Stimulated activated CD4-positive, alpha-beta T cell treated with anti-CD3 and anti-CD28 coated beads, Interleukin-1b, Interleukin-23, amount 100 ng/mL, for 1 hour (primary cell): Measurements from ENCODE around the gene GTF2I.
"Not testable (repeated sequence)": the region's sequence is repeated elsewhere in the genome, so short reads cannot be mapped to it uniquely, and the experiment has no call there.

ENCODE experiments used
- DNase-seq, 2 donors: peaks; one replicate each; pipeline ENCODE4 v3.0.0-alpha.2; 2020; ENCODE audit warnings: low read depth in 2 of 2

The GTF2I gene

DNA sequence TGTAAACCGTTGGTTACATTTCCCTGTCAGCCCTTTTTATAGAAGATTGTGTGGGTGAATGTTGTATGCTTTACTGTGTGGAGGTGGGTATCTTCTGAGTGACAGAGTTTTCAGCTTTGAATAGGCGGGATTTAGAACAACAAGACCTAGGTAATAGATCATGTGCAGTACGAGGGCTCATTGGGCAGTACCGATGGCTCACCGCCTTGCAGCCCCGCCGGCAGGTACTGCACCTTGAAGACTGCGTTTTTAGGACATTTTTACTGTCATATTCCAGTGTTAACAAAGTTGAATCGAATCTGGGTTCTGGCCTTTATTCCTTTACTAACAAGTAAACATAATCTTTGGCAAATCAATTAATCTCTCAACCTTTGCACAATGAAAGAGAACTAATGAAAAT is 60.4 kb downstream of the GTF2I start:
- DNase-seq: no peak

DNA sequence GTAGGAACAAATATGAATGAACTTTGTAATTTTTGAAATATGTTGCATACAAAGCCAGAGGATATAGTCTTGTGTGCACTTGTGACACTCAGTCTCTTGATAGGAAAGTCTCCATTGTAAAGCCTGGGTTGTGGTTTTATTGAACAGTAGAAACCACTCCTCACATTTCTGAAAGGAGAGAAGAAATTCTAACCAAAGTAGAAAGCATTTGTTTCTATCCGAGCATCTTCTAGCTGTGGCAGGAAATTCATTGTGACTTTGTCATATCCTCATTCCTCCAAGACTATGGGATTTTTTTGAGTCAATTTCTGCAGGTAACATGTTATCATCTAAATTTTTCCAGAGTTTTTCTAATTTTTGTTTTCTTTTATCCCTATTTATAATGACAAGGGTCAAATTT is 60.8 kb downstream of the GTF2I start:
- no peak for DNase-seq

DNA sequence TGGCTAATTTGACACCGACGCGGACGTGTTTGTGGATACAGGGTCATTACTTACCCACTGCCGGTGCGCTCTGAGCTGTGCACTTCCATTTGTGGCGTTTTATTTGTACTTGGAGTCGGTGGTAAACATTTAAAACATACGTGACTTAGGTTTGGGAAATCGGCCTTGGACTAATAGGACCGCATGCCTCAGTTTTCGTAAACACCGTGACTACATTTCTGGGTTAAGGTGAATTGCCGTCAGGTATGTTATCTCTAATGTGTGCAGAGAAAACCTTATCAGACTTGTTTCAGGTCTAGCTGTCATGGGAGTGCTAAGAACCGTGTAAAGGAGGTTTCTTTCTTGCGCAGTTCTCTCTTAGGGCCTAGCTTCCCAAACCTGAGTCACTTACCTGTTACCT is 64.6 kb downstream of the GTF2I start:
- DNase-seq: no peak

DNA sequence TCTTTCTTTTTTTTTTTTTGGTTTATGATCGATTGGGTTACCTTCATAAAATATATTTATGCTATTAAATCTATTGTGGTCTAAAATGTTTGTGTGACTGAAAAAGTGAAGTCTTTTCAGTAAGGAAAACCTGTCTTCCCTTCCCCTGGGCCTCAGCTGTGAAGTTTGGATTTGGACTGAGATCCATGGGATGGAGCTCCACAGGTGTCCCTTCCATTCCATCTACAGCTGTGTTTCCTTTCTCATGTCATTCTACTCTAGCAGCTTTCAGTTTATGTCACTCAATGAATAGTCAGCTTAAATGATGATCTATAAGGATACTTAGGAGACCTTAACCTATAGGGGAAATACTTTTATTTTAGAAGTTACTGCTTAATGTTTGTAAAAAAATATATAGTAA is 68.3 kb downstream of the GTF2I start:
- DNase-seq: no peak

DNA sequence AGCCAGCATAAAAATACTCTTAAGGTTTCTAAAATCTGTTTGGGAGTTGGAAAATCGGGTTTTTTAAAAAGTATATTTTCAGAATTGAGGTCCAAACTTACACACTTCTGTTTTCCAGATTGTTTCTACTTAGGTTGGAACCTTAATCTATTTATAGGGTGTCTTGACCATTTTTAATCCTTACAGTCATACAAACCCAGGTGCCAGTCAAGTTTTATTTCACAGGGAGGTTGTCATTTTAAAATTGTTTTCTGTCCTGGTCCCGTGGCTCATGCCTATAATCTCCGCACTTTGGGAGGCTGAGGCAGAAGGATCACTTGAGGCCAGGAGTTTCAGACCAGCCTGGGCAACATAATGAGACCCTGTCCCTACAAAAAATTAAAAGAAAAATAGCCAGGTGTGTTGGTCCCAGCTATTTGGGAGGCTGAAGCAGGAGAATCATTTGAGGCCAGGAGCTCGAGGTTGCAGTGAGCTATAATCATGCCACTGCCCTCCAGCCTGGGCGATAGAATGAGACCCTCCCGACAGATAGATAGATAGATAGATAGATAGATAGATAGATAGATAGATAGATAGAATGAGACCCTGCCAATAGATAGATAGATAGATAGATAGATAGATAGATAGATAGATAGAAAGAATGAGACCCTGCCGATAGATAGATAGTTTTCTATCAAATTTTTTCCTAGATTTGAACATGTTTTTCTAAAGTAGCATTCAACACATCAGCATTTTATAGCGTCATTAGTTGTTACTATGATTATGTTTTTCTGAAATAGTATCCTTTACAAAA is 69.0 kb downstream of the GTF2I start:
- DNase-seq: no peak

DNA sequence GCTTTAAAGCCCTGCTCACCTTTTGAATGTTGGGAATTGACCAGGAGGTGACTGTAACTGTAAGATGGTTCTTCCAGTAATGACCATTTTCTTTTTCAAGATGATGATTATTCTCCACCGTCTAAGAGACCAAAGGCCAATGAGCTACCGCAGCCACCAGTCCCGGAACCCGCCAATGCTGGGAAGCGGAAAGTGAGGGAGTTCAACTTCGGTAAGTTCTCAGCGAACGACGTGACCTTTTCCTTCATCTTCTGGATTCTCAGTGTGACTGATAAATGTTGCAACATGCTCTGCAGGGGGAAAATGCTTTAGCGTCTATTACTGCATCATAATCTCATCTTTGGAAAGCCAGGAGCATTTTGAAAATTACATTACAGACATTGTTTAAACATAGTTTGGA is 71.2 kb downstream of the GTF2I start:
- not testable (repeated sequence) for DNase-seq

DNA sequence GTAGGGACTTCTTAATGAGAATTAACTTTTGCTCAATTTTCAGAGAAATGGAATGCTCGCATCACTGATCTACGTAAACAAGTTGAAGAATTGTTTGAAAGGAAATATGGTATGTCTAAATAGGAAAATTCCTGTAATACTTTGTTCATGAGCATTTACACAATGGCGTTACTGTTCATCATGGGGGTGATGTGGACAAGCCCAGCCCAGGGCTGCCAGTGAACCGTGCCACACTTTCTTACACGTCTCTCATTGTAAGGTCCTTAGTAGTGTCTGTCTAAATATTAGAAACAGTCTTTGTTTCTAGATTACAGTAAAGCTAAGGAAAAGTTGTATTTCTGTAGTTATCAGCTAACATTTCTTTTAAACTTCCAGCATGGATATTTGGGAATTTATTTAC is 72.7 kb downstream of the GTF2I start:
- DNase-seq: not testable (repeated sequence)

DNA sequence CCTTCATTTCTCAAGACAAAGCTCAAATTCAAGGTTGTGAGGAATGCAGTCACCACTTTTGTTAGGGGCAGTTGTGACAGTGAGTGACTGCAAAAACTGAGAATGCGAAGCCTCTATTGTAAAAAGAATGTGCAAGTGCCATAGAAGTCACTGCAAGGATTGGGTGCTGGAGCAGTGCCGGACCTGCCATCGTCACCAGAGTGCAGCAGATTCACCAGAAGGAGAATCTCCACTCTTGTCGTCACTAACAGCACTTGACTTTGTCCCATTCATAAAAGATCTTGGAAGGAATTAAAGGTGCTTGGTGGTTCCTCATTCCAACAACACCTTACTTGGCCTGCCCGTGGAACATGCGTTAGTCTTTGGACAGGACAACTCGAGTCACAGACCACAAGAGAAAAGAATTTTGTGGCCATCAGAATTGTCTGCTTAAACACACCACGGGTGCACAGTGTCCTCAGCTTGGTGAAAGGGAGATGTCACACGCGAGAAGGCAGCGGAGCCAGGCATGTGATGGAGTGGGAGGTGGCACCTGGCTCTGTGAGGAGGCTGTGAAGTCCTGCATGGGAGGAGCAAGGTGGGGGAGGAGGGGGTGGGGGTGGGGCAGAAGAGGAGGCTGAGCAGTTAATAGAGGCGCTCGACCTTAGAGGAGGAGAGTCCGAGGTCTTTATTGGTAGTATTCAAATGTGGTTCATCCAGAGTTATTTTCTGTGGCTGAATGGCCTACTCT is 82.6 kb downstream of the GTF2I start:
- not testable (repeated sequence) for DNase-seq

DNA sequence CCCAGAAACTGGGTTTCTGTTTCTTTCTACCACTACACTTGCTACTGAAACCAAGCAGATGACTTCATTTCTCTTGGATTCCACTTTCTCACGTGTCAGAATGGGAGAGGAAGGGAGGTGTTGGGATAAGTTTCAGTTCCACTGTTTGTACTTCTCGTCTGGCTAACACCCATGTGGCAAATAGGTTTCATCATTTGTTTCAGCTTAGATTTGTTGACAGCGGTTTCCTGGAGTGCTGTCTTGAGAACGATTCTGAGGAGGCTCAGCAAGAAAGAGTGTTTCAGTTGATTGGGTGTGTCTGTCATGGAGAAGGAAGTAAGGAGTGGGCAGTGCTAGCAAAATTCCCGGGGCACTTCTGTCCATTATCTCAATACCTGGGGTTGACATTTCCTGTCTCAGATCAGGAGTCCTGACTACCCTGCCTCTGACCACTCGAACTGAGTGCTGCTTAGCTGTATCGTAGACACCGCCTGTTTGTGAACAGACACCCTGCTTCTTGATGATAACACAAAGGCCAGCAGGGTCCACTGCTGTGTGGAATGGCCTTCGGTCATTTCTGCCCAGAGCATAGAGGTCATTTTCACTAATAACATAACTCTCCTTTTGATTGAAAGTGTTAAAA is 86.5 kb downstream of the GTF2I start:
- DNase-seq: not testable (repeated sequence)

DNA sequence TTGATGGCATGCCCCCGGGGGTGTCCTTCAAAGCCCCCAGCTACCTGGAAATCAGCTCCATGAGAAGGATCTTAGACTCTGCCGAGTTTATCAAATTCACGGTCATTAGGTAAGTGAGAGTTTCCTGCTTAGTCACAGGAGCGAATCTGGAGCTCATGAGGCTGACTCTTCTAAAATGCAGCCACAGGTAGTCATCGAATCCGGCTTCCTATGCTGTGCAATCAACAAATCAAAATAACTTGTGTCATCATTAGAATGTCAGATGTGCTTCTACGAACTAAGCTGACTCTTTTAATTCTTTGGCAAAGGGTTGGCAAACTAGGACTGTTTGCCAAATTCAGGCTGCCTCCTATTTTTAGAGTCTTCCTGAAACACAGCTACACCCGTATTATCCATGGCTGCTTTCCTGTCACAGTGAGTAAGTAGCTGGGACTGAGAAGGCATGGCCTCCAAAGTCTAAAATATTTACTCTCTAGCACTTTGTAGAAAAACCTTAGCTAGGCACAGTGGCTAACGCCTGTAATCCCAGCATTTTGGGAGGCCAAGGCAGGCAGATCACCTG is 96.5 kb downstream of the GTF2I start:
- DNase-seq: not testable (repeated sequence)

DNA sequence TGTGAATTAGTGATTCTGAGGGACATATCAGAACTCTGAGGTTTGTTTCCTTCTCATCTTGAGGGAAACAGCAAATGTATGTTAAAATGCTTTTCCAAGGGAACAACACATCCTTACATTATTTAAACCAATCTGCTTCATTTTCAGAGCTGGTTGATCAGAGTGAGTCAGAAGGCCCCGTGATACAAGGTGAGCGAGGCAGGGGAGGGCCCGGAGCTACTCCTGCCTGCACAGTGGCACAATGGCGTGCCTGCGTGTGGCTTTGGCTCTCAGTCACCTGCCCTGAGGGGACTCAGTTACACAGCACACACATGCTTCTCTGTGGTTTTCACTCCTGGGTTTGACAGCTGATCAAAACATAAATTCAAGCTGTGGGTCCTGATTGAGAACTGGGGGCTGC is 99.2 kb downstream of the GTF2I start:
- DNase-seq: not testable (repeated sequence)

DNA sequence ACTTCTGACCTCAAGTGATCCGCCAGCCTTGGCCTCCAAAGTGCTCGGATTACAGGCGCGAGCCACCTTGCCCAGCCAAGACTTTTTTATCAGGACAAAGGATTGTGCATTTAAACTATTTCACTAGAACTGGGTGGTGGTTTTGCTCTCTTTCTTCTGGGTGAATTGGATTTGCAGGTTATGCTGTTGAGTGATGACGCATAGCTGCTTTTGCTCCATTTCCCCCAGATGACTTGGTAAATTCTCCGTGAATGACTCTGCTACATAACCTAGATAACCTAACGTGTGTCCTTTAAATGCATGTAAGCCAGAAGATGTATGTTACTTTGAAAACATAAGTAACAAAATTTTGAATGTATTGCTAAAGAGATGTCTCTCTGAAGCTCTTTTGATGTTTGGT is 100.8 kb downstream of the GTF2I start:
- DNase-seq: not testable (repeated sequence)

DNA sequence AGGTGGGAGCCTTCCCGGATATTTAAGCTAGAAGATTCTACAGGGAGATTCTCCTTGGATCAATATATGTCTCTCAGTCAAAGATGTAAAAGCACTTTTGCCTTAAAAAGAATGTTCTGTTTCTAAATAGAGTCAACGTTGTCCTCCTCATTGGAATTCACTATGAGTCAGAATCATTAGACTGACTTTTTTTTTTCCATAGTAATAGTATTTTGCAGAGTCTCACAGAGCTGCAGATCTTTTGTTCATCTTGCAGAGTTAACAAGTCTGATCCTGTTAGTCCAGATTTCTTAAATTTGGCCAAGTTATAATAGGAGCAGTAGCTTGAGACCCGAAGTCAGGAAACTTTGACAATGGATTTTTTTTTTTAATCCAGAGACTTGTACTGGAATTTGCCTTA is 101.5 kb downstream of the GTF2I start:
- not testable (repeated sequence) for DNase-seq

DNA sequence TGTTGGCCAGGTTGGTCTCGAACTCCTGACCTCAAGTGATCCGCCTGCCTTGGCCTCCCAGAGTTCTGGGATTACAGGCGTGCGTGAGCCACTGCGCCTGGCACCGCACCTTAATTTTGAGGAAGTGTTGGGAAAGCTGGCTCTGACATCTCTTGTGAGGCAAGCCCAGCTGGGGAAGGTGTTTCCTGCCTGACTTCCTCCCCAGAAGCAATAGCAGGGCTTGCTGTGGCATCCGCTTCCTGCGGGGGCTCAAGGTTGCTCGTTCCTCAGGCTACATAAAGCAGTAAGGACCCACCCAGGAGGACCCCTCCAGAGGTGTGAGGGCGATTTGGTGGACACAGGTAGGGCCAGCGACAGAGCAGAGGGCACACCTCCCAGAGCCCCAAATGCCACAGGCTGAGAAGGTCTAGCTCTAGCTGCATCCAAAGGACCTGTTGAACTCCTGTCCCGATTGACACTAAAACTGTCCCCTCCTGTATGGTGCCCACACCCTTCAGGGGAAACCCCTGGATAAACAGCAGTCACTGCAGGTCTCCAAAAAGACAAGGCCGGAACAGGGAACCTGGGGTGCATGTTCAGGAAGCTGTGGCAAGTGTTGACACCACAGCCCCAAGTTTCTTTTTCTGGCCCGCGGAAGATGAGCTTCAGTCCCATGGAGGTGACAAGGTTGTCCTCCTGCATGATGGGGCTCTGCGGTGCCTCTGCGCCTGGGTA is 107.8 kb downstream of the GTF2I start:
- not testable (repeated sequence) for DNase-seq

DNA sequence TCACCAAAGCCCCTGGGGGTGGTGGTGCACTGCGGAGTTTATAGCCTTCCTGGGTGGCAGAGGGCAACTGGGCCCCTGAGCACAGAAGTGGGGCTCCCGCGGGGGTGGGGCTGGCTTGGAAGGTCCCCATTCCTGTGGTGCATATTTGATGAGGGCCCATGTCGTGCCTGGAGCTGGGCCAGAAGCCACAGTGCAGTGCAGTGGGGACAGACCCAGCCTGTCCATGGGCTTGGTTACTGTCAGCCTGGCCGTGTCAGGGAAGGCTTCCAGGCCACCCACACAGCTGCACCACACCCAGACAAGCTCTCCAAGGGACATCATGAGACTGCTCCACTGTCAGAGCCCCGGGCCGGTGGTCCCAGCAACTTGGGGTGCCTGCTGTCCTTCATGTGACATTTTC is 109.0 kb downstream of the GTF2I start:
- DNase-seq: not testable (repeated sequence)

DNA sequence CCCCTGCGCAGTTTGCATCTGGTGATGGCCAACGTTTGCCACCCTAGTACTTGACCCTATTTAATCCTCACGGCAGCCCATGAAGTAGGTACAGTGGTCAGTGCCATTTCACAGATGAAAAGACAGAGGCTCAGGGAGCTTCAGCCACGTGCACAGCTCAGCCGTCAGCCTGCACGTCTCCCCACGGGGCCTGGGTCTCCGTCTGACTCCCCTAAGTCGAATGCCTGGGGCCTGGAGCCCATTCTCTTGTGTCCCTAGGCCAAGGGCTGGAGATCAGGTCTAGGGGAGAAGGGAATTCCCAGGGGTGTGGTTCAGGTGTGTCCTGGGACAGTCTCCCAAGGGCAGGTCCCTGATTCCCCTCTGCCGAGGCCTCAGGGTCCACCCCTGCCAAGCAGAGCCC is 109.5 kb downstream of the GTF2I start:
- DNase-seq: not testable (repeated sequence)

DNA sequence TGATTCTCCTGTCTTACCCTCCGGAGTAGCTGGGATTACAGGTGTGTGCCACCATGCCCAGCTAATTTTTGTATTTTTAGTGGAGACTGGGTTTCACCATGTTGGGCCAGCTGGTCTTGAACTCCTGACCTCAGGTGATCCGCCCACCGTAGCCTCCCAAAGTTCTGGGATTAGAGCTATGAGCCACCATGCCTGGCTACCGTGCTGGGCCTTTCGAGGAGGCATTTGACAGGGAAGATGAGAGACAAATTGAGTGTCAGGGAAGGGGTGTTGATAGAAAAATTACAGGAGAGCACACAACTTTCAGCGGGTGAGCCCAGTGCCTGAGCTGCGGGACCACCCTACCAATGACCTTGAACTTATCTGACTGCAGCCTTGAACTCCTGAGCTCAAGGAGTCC is 112.5 kb downstream of the GTF2I start:
- not testable (repeated sequence) for DNase-seq

DNA sequence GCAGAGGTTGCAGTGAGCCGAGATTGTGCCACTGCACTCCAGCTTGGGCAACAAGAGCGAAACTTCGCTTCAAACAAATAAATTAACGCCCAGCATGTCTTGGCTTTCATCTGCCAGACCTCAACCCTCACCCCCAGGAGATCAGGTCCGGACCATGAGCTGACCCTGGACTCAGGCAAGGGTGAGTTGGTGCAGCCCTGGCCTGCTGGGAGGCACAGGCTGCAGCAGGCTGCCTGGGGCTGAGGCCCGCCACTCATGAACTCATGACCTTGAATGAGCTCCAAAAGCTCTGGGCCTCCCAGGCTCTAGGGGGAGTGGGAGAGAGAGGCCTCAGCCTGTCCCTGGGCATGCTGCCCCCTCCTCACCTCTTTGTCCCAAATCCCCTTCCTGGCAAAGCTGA is 114.6 kb downstream of the GTF2I start:
- not testable (repeated sequence) for DNase-seq

DNA sequence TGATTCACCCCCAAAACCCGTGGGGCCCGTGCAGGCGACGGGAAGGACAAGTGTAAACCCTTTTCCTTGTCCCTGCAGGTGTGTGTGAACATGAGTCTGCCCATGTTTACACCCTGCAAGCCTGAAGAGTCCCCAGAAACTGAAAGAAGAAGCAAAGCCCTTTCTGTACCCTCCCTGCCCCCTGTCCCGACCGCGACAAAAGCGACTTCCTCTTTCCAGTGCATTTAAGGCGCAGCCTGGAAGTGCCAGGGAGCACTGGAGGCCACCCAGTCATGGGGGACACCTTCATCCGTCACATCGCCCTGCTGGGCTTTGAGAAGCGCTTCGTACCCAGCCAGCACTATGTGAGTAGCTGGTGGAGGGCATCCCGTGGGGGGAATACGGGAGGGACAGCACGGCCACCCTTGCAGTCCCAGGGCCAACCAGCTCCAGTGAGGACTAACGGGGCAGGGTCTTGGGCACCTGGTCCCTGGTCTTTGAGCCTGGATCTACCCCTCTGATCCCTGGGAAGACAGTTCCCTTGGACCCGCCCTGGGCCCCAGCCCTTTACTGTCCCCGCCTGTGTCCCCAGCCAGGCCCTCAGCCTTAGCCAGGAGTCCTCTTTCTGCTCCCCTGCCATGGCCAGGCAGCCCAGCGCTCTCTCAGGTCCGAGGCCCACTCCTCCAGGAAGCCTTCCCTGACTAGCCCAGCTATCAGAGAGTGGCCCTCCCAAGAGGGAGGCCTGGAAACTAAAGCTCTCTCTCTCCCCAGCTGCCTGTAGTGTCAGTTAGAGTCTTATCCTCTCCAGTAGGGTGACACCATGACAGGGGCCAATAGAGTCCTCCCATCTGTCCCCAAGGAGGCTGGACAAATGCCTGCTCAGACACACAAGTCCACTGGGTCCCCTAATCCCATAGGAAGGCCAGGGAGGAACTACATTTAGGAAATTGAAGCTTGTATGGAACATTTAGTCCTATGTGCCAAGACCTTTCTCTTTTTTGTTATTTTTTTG is 116.5 kb downstream of the GTF2I start, which contains the start of gene NCF1:
Gene NCF1 (plus strand): TSS at position 252 of the 991 bp plus-strand sequence. CDS start 21 bp downstream, at position 273.
- not testable (repeated sequence) for DNase-seq

DNA sequence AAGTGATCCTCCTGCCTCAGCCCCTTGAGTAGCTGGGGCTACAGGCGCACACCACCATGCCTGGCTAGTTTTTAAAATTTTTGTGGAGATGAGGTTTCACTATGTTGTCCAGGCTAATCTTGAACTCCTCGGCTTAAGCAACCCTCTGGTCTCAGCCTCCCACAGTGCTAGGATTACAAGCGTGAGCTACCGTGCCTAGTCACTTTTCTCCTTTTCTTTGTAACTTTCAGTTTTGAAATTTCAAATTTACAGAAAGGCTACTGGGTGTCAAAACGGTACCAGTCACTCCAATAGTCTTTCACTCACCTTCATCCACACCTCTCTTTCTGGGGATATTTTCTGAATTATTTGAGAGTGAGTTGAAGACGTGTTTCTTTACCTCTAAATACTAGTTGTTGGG is 117.6 kb downstream of the GTF2I start:
- not testable (repeated sequence) for DNase-seq
